Mesothelial cell of epicardium (in vitro differentiated cells): Measurements from ENCODE around the gene DIP2B. TPM values are rescaled to one million over a fixed set of nuclear protein-coding genes. Genes with fewer than 3 reads are reported as not detected.

Experiments used
- DNase-seq, 2 experiments: peaks; one replicate each; pipeline ENCODE4 v3.0.0; 2021; ENCODE audit warnings: low spot score in 2 of 2; ENCODE audit not compliant: unreplicated experiment in 2 of 2
- H3K27ac Mint-ChIP-seq: 2 replicates; pipeline ENCODE4 v1.8.0; 2021; ENCODE audit warnings: mixed read lengths
- H3K27me3 Mint-ChIP-seq: 2 replicates; pipeline ENCODE4 v1.8.0; 2021; ENCODE audit warnings: low read depth, mixed read lengths
- H3K36me3 Mint-ChIP-seq: 2 replicates; pipeline ENCODE4 v1.8.0; 2021; ENCODE audit warnings: mixed read lengths
- H3K4me1 Mint-ChIP-seq: 2 replicates; pipeline ENCODE4 v1.8.0; 2021; ENCODE audit warnings: mixed read lengths
- H3K4me3 Mint-ChIP-seq: 2 replicates; pipeline ENCODE4 v1.8.0; 2021; ENCODE audit warnings: mild to moderate bottlenecking, moderate library complexity, mixed read lengths
- H3K9me3 Mint-ChIP-seq: 2 replicates; pipeline ENCODE4 v1.8.0; 2021; ENCODE audit warnings: mixed read lengths
- total RNA-seq: library from RNA; stranded (reverse); gene quantifications from 3 replicates; pipeline ENCODE4 v1.2.1, GENCODE V29; 2021
- TF ChIP-seq, protein P1 (sequence below): fragments of 200-600 bp; sonication (generic); IDR thresholded peaks from one replicate; pipeline ENCODE4 v1.5.0; 2021; ENCODE audit warnings: antibody characterized with exemption; ENCODE audit not compliant: unreplicated experiment

The DIP2B gene
- total RNA-seq, 1 donor from 2014 or later = 32.0 TPM

DNA sequence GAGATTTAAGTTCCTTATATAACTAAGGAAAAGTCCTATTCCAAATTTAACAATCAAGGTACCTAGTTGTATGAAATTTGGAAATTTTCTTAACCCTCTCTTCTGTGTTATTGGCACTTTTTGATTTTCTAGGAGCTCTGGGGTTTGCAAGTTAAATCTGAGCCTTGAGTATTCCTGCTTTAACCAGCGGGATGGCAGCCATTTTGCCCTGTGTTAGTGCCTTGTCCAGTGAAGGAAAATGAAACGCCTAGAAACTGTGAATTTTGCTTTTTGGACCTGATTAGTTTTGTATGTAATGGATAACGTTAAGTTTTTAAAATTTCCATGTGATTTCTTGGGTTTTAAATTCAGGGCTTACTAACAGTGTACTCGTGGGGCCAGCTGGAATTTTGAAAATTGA lies 45.1 kb downstream of the DIP2B start:
- H3K27ac Mint-ChIP-seq = peak overlapping the region; percentile 65
- H3K4me1 Mint-ChIP-seq = peaks cover 31% of the 10 kb centered on the region
- DNase-seq = no peak
- H3K9me3 Mint-ChIP-seq = peaks cover 4% of the 10 kb centered on the region
- TF ChIP-seq, protein P1, sequence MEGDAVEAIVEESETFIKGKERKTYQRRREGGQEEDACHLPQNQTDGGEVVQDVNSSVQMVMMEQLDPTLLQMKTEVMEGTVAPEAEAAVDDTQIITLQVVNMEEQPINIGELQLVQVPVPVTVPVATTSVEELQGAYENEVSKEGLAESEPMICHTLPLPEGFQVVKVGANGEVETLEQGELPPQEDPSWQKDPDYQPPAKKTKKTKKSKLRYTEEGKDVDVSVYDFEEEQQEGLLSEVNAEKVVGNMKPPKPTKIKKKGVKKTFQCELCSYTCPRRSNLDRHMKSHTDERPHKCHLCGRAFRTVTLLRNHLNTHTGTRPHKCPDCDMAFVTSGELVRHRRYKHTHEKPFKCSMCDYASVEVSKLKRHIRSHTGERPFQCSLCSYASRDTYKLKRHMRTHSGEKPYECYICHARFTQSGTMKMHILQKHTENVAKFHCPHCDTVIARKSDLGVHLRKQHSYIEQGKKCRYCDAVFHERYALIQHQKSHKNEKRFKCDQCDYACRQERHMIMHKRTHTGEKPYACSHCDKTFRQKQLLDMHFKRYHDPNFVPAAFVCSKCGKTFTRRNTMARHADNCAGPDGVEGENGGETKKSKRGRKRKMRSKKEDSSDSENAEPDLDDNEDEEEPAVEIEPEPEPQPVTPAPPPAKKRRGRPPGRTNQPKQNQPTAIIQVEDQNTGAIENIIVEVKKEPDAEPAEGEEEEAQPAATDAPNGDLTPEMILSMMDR = no peak
- H3K27me3 Mint-ChIP-seq = no peaks in the 10 kb centered on the region
- H3K4me3 Mint-ChIP-seq = no peak overlapping the region
- peaks cover 6% of the 10 kb centered on the region for H3K36me3 Mint-ChIP-seq

DNA sequence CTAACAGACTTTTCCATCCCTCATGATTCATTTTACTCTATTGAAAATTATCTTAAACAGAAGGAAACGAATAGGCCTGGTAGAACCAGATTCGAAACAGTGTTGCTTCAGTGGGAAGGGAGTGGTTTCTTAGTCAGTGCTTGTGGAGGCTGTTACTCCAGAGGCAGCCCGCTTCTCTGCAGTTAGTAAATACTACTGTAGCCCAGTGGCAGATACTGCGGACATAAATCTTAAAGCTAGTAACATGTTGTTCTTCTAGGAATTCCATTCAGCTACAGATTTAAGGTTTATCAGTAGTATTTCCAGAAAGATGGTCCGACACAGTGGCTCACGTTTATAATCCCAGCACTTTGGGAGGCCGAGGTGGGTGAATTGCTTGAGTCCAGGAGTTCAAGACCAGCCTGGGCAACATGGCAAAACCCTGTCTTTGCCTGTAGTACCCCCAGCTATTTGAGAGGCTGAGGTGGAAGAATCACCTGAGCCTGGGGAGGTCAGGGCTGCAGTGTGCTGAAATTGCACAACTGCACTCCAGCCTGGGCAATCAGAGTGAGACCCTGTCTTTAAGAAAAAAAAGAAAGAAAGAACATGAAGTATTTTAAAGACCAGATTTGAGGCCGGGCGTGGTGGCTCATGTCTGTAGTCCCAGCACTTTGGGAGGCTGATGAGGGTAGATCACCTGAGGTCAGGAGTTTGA lies 45.9 kb downstream of the DIP2B start:
- no peak for DNase-seq
- Mint-ChIP-seq H3K4me3 (no peak overlapping the region), H3K4me1 (peaks cover 34% of the 10 kb centered on the region), H3K27ac (peak overlapping the region; percentile 65), H3K27me3 (no peaks in the 10 kb centered on the region), H3K36me3 (peaks cover 6% of the 10 kb centered on the region), H3K9me3 (peaks cover 4% of the 10 kb centered on the region)
- TF ChIP-seq, protein P1 = no peak

DNA sequence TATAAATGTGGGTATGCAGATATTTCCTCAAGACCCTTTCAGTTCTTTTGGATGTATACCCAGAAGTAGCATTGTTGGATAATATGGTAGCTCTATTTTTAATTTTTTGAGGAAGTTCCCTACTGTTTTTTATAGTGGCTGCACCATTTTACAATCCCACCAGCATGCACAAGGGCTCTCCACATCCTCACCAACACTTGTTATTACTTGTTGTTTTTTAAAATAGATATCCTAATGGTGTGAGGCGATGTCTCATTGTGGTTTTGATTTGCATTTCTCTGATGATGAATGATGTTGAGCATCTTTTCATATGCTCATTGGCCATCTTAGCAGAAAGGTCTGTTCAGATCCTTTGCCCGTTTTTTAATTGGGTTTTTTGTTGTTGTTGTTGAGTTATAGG lies 47.1 kb downstream of the DIP2B start:
- TF ChIP-seq, protein P1 = no peak
- Mint-ChIP-seq H3K9me3 (peaks cover 4% of the 10 kb centered on the region), H3K36me3 (peaks cover 6% of the 10 kb centered on the region), H3K4me1 (peaks cover 24% of the 10 kb centered on the region), H3K4me3 (no peak overlapping the region), H3K27ac (no peak overlapping the region), H3K27me3 (no peaks in the 10 kb centered on the region)
- no peak for DNase-seq

DNA sequence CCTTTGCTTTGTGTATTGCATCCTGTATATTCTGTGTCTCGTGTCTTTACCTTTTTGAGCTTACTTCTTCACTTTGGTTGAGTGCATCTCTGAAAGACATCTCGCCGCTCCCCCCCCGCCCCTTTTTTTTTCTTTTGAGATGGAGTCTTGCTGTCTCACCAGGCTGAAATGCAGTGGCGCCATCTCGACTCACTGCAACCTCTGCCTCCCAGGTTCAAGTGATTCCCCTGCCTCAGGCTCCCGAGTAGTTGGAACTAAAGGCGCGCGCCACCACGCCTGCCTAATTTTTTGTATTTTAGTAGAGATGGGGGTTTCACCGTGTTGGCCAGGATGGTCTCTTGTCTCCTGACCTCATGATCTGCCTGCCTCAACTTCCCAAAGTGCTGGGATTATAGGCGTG lies 49.9 kb downstream of the DIP2B start:
- Mint-ChIP-seq H3K9me3 (peaks cover 4% of the 10 kb centered on the region), H3K36me3 (peaks cover 11% of the 10 kb centered on the region), H3K27me3 (no peaks in the 10 kb centered on the region), H3K27ac (no peak overlapping the region), H3K4me1 (peaks cover 18% of the 10 kb centered on the region), H3K4me3 (no peak overlapping the region)
- TF ChIP-seq, protein P1 = no peak
- no peak for DNase-seq

DNA sequence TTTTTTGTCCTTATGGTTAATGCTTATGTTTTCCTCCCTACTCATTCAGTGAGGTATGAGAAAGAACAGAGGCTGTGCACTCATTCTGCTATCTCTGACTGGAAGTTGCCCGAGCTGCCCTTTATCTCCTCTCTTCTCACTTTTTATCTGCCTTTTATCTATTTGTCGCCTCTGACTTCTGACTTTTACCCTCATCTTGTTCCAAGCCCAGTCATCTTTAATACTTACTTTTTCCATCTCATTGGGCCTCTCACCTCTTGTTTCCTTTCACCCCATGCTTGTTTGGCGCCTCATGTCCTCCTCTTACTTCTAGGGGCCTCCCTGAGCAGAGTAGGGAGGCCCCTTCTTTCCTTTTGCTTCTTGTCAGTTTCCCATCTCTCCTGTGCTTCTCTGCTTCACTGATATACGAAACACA lies 50.7 kb downstream of the DIP2B start:
- H3K4me3 Mint-ChIP-seq = no peak overlapping the region
- H3K4me1 Mint-ChIP-seq = peaks cover 11% of the 10 kb centered on the region
- peaks cover 4% of the 10 kb centered on the region for H3K9me3 Mint-ChIP-seq
- DNase-seq = no peak
- TF ChIP-seq, protein P1 = no peak
- no peaks in the 10 kb centered on the region for H3K27me3 Mint-ChIP-seq
- peaks cover 11% of the 10 kb centered on the region for H3K36me3 Mint-ChIP-seq
- H3K27ac Mint-ChIP-seq = no peak overlapping the region
